Activated CD4-positive, CD25-positive, alpha-beta regulatory T cell treated with anti-CD3 and anti-CD28 coated beads, Interleukin-2, amount 50 U/mL, for 72 hours (primary cell): ENCODE data around the gene ALLC.

ENCODE experiments used
- DNase-seq: peaks from one replicate; pipeline ENCODE4 v3.0.0; 2021

The ALLC gene

GRCh38 chr2:3727397-3728045 is 69.5 kb downstream of the ALLC start:
- no peak for DNase-seq

GRCh38 chr2:3728104-3729054 is 70.4 kb downstream of the ALLC start:
- no peak for DNase-seq

GRCh38 chr2:3729055-3729448 is 71.1 kb downstream of the ALLC start:
- DNase-seq: no peak

- no peak for DNase-seq
Observed at GRCh38 chr2:3729786-3730185, 71.8 kb downstream of the ALLC start.

- DNase-seq: no peak
Observed at GRCh38 chr2:3730646-3731045, 72.6 kb downstream of the ALLC start.

- no peak for DNase-seq
Observed at GRCh38 chr2:3731829-3732228, 73.8 kb downstream of the ALLC start.

- DNase-seq: no peak
Observed at GRCh38 chr2:3736112-3736511, 78.1 kb downstream of the ALLC start.

GRCh38 chr2:3737128-3737527 is 79.1 kb downstream of the ALLC start:
- DNase-seq: no peak

GRCh38 chr2:3738454-3738853 is 80.5 kb downstream of the ALLC start:
- DNase-seq: no peak

- no peak for DNase-seq
Observed at GRCh38 chr2:3739313-3739712, 81.3 kb downstream of the ALLC start.

- no peak for DNase-seq
Observed at GRCh38 chr2:3741396-3741795, 83.4 kb downstream of the ALLC start.

- no peak for DNase-seq
Observed at GRCh38 chr2:3741867-3742602, 84.0 kb downstream of the ALLC start.

- no peak for DNase-seq
Observed at GRCh38 chr2:3742743-3743508, 84.9 kb downstream of the ALLC start.

GRCh38 chr2:3743951-3744555 is 86.1 kb downstream of the ALLC start:
- DNase-seq: no peak

- DNase-seq: no peak
Observed at GRCh38 chr2:3745920-3746319, 87.9 kb downstream of the ALLC start.

- DNase-seq: no peak
Observed at GRCh38 chr2:3747032-3747654, 89.1 kb downstream of the ALLC start.

GRCh38 chr2:3747826-3748225 is 89.8 kb downstream of the ALLC start:
- DNase-seq: no peak

- no peak for DNase-seq
Observed at GRCh38 chr2:3749201-3749600, 91.2 kb downstream of the ALLC start.

GRCh38 chr2:3751251-3751650 is 93.3 kb downstream of the ALLC start:
- DNase-seq: no peak

- no peak for DNase-seq
Observed at GRCh38 chr2:3751806-3752205, 93.8 kb downstream of the ALLC start.
